HG02571 (cell line): Measurements from ENCODE around the gene GNG11.

ENCODE experiments used
- ATAC-seq: cut with Tn5 transposase; IDR thresholded peaks from one replicate; pipeline ENCODE4 v1.9.1; 2021; ENCODE audit warnings: mild to moderate bottlenecking, moderate library complexity; ENCODE audit not compliant: unreplicated experiment

The GNG11 gene

DNA sequence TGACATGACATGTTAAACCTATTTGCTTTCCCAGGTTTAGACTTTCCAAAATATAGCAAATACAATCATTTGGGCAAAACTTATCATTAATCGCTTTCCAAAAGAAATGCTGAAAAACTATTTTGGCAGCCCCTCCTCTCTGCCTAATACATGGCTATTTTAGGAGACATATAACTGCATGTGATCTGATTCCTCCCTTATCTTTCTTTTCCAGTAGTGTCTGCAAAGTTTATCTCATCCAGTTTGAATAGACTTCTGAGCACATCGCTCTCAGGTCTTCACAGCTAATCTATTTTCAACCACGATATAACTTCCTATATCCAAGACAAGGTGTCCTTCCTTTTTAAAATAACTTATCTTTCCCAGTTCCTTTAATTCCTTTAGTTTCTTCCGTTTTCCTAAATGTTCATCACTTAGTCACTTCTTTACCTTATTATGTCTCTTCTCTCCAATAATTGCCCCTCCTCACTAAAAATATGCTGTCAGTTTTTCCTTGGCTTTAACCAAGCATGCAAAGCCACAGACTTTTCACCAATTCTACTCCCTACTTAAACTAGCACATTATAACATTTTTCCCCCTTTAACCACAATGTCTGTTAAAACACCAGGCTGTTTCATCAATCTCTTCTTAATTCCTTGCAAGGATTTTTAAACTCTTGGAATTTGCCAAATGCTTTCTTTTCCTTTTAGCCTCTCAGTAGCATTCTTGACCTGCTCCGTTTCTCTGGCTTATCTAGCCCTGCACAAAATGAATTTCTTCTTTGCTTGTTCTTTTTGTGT, 24.4 kb downstream of the GNG11 start:
- ATAC-seq, result no peak

DNA sequence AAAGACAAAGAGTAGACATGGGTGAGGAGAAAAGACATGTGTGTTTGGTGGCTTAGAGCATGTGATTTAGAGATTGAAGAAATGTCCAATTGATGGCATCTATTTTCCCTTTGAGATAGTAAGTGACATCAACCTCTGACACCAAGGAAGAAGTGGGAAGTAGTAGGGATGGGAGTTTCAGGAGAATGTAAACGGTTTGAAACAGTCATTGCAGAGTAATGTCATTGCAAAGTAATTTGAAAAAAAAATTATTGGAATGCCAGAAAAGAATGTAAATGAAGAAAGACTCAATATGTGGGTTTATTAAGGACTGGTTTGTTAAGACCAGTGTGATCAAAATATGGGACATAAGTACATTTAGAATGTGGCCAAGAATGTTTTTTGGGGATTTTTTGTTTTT, 26.6 kb downstream of the GNG11 start:
- no peak for ATAC-seq

DNA sequence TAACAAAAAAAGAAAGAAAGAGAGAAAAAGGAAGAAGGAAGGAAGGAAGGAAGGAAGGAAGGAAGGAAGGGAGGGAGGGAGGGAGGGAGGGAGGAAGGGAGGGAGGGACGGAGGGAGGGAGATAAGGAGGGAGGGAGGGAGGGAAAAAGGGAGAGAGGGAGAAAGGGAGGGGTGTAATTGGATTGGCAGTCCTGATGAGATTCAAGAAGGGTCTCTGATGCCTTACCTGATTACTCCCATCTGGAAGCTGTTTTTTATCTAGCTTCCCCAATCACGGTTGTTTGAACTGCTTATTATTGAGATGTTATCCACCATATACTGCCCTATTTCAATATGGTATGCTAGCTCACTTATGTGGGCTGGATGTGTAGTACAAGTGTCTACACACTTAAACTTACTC, 27.3 kb downstream of the GNG11 start:
- no peak for ATAC-seq

DNA sequence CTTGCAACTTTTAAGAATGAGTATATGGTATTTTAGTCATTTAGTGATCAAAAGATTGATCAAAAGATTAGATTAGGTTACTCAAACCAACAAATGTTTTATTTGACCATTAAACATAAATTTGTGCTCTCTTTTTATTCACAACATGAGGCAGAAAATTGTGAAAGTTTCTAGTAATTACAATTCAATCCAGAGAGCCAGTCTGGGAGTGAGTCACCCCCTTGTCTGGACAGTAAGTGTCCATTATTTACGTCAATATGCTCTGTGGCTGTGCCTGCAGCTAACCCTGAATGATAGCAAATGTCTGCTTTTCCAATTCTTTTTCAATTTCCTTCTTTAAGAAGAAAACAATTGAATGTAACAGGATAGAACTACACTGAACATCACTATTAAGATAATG, 27.9 kb downstream of the GNG11 start:
- ATAC-seq, result no peak

DNA sequence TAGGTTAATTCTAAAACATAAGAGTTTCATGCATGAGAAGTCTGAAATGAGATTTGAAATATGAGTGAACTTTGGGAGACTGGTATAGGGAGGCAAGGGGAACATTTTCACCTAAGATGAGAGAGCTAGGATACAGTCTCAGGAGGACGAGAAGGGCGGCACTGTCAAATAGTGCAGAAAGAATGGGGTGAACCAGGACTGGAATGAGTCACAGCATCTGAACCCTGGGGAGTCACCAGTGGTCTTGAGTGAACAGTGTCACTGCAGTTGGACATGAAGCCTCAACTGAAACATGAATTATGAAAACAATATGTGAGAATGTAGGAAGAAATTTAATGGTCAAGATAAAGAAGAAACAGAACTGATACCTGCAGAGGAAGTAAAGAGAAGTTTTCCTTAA, 33.8 kb downstream of the GNG11 start:
- peak; percentile 67 for ATAC-seq

- ATAC-seq, result peak; percentile 58
These were observed 36.2 kb downstream of the GNG11 start for GRCh38 chr7:93957767-93958166.

DNA sequence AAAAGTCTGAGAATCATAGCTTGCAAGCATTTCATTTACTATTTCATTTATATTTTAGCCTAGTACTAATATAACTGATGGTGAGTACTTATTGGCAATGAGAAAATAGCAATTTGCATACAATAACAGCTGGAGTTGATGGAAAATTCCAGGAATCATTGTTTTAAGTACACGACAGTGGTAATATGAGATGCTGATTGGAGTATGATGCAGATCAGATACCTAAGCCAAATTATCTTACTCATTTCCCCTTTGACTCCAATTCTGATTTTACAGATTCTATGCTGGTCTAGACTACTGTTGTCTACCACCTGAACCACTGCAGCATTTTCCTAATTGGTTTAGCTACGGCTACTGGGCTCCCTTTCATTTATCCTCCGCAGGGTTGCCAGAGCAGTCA, 36.7 kb downstream of the GNG11 start:
- ATAC-seq, result no peak

DNA sequence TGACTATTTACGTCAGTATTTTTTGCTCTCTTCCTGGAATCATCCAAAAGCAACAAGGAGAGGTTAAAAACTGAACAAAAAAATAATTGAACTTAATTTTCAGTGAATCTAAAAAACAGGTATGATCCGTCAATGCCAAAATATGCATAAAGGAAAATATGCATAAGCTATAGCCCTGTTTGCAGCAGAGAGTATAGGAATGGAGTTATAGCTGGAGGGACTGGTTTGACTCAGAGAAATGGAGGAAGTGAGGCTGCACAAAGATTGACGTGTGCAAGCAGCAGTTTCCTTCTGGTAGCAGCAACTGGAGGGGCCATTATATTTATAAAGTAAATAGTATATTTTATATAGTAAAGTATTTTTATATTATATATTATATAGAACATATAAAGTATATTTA, 37.1 kb downstream of the GNG11 start:
- ATAC-seq, result no peak

DNA sequence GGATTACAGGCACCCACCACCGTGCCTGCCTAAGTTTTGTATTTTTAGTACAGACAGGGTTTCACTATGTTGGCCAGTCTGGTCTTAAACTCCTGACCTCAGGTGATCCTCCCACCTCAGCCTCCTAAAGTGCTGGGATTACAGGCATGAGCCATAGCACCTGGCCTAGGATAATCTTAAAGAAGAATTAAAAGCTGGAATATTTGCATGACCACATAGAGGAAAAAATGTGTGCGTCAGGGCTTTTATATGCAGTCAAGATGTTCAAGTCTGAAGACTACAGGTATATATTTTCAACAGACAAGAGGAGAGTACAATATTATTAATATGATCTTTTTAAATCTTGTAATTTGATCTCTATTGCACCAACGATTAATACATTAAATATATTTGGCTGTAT, 39.5 kb downstream of the GNG11 start:
- no peak for ATAC-seq

GRCh38 chr7:93964262-93964661, 42.7 kb downstream of the GNG11 start:
- no peak for ATAC-seq

- ATAC-seq, result no peak
These were observed 43.3 kb downstream of the GNG11 start for GRCh38 chr7:93964813-93965212.

GRCh38 chr7:93968911-93969620, 47.5 kb downstream of the GNG11 start:
- no peak for ATAC-seq

DNA sequence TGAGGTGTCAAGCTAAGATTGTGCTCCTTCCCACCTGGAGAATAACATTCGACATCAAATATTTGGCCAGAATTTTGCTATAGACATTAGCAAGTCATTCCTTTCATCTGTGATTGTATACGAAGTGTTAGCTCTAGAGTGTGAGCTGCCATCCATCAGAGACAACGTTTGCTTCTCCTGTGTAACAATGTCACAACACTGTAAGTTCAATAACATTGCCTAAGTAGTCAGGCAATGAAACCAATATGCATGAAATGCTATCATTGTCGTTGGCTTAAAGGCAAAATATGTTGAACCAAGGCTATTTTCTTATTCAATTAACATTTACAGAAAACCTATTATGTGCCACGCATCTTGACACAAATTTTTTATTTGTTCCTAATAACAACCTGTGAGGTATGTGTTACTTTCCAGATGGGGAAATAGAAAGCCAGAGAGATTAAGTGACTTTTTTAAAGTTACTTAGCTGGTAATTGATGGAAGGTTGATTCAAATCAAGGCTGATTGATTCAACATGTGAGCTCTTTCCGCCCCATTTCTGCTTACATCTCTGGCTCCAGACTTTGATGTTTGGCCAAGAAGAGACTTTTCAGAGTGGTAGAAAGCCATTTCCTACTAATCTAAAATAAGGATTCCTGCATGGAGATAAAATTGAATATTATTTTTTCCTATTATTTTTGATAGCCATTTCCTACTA, 50.6 kb downstream of the GNG11 start:
- no peak for ATAC-seq

DNA sequence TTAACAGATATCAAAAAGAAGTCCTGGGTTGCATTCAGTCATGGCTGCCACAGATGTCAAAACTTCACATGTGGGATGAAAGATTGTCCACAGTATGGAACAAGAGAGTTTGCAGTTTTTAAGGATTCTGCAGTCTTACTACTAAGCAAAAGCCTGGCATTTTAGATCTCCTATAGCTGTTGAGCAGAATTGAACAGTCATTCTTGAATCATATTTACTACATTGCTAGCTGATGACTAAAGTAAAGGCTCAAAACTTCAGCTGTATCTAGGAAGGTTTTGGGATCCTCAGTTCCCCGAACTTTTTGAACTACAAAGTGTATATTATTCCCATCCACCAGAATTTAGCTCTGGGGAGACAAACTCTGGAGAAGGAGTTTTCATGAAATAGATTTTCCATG, 51.6 kb downstream of the GNG11 start:
- ATAC-seq, result no peak

- no peak for ATAC-seq
These were observed 55.8 kb downstream of the GNG11 start for GRCh38 chr7:93977211-93977950.
